SW480 (cell line): ENCODE data around the gene TSPAN9.

ENCODE experiments used
- DNase-seq: peaks from one replicate; pipeline ENCODE4 v3.0.0-alpha.2; 2016; ENCODE audit warnings: low spot score

TSPAN9 gene, protein sequence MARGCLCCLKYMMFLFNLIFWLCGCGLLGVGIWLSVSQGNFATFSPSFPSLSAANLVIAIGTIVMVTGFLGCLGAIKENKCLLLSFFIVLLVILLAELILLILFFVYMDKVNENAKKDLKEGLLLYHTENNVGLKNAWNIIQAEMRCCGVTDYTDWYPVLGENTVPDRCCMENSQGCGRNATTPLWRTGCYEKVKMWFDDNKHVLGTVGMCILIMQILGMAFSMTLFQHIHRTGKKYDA

DNA sequence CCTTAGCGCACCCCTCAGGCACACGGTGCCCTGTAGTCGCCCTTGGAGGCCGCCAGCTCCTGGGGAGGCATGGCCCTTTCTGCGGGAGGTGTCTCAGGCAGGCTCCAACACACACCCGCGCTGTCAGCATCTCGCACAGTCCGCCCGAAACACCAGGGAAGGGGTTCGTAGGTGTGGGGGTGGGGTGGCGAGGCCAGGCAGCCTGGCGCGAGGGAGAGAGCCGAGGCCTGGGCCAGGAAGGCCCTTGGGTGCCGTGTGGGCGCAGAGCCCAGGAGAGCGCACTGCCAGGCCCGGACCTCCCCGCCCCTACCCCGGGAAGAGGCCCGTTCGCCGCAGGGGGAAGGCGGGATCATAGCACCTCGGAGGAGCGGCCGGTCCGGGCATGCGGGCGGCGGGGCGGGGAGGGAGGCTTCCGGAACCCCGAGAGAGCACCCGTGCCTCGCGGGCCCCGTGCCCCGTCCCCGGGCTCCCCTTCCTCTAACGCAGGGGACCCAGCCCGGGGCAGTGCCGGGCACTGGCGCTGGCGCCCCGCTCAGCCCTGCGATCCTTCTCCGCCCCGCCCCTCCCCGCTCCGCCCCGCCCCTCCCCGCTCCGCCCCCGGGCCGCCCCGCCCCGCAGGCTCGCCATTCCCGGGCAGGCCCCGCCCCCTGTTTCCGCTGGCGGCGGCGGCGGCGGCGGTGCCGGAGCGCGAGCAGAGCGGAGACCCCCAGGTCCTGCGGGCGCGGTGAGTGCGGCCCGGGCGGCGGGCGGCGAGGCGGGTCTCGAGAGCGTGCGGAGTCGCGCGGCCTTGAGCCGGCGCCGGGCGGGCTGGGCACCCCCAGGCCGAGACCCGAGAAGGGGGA lies at the start of gene TSPAN9:
TSS of gene TSPAN9 (plus strand) at position 650 of the 842 bp plus-strand sequence. CDS start 123,815 bp downstream, outside the sequence.
- DNase-seq, result peak; percentile 79

DNA sequence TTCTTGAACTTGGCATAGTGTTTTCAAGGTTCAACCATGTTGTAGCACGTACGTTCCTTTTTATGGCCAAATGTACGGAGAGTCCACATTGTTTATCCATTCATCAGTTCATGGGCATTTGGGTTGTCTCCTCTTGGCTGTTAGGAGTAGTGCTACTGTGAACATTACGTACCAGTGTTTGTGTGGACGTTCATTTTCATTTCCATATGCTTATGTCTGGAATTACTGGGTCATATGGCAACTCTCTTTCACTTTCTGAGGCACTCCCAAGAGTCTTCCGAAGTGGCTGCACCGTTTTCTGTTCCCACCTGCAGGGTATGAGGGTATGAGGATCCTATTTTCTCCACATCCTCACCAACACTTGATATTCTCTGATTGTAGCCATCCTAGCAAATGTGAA lies 49.1 kb upstream of the TSPAN9 start:
- no peak for DNase-seq

DNA sequence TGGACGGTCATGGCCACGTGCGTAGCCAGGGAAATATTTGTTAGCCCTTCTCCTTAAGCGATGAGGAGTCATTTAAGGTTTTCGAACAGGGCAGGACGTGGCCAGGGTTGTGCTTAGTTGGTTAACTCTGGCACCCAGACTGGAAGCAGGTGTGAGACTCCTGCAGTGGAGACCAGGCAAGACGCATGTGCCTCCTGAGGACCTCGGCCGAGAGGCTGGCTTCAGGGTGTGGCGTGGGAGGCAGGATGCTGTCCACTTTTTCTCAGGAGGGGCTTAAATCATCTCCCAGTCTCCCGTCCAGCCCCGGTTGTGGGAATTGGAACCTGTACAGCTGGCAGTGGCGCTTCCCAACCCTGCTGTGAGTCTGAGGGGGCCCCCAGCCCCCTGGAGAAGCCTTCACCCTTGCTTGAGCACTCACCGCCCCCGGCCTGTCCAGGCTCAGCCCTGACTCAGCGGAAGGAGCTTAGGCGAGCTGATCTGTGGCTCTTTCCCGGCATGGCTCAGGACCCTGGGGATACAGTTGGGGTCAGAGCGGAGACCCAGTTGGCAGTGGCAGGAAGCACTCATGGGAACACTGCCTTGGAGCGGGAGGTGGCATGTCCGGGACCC lies 46.3 kb upstream of the TSPAN9 start:
- no peak for DNase-seq

DNA sequence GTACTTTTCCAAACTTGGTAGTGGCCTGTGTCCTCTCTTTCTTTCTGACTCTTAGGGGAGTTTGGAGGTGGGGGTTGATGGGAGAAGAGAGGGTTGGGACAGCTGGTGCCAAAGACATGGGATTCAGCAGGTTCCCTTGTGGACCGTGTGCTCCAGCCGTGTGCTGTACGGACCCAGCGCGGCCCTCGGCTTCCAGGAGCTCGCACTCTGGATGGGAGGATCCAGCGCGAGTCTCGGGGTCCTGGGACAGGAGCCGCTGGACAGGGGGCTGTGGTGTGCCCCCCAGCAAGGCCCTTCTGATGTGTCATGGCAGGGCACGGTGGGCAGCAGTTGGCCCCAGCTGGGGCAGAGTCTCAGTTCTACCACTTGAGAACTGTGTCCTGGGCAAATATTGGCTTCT lies 45.0 kb upstream of the TSPAN9 start:
- DNase-seq, result no peak

DNA sequence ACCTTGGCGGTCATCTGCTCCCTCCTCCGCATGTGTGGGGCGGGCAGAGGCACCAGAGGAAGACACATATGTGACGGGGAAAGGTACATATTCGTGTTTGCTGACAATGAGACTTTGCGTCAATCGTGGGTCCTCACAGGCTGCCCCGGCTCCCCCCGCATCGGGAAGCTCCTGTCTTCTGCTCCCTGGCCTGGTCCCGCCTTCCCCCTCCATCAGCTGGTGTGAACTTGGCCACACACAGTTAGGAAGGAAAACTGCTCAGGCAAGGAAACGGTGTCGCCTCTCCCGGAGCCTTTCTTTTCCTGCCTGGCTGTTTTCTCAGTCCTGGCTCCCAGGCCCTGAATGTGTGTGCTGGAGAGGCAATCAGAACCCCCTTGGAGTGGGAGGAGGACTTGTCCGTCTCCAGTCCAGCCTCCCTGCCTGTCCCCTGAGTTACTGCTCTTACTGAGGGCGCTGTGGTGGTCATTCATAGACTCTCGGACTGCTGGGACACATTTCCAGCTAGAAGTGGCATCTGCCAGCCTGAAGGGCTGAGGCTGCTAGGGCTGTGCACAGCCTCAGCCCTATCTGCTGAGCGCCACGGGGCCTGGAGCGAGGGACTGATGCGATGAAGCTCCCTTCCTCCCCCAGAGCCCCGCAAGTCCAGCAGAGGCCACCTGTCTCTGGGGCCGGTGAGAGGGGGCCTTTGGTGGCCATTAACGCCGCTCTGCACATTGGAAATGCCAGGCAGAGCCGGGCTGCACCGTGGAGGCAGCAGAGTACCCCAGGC lies 44.2 kb upstream of the TSPAN9 start:
- DNase-seq, result no peak

DNA sequence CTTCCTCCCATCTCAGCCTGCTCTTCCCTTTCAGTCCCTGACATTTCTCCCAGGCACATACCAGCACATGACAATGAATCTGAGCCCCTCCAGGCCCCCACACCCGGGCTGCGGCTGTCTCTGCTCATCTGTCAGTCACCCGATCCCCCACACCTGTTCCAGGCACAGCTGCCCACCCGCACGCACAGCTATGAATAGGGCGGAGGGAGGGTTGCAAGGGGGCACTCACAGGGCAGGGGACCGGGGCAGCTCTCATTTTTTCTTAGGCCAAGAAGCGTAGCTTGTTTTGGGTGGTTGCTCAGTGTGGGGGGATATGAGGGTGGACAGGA lies 43.7 kb upstream of the TSPAN9 start:
- DNase-seq, result no peak

DNA sequence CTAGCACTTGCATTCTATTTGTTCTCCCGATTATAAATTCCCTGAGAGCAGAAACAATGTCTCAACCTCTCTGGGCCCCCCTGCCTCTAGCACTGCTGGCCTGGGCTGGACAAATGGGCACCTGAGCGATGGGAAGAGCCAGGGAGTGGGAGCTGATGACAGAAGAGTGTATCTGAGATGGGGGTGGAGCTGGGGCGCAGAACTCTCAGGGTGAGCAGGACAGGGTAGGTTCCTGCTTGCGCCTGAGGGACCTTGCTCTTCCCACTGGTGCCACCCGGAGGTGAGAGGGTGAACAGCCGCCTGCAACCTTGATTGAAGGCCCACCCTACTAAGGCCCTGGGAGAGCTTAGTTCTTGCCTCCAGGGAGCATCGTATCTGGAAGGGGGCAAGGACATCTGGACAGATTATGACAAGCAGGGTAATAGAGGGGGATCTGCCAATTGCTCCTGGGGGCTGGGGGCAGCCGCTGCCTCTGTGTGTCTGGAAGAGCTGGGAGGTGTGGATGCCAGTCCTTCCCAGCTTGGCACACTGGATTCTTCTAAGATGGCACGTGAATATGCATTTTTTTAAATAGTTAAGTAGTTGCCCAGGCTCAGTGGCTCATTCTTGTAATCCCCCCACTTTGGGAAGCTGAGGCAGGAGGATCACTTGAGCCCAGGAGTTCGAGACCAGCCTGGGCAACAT lies 43.0 kb upstream of the TSPAN9 start:
- peak; percentile 67 for DNase-seq

DNA sequence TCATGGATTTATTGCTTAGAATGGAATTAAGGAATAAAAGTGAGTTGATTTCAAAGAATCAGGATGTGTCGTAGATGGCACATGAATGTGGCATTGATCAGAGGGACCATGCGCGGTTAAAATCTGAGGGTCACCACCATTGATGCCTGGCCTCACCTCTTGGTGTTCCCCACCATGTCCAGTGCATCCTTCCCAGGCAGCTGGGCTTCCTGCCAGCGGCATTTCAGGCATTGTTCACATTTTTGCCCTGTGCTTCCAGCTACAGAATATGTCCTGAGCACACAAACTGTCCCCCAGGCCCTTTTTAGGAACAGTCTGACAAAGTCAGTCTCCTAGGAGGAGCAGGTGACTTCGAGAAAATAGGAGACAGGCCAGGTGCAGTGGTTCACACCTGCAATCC lies 42.0 kb upstream of the TSPAN9 start:
- no peak for DNase-seq

DNA sequence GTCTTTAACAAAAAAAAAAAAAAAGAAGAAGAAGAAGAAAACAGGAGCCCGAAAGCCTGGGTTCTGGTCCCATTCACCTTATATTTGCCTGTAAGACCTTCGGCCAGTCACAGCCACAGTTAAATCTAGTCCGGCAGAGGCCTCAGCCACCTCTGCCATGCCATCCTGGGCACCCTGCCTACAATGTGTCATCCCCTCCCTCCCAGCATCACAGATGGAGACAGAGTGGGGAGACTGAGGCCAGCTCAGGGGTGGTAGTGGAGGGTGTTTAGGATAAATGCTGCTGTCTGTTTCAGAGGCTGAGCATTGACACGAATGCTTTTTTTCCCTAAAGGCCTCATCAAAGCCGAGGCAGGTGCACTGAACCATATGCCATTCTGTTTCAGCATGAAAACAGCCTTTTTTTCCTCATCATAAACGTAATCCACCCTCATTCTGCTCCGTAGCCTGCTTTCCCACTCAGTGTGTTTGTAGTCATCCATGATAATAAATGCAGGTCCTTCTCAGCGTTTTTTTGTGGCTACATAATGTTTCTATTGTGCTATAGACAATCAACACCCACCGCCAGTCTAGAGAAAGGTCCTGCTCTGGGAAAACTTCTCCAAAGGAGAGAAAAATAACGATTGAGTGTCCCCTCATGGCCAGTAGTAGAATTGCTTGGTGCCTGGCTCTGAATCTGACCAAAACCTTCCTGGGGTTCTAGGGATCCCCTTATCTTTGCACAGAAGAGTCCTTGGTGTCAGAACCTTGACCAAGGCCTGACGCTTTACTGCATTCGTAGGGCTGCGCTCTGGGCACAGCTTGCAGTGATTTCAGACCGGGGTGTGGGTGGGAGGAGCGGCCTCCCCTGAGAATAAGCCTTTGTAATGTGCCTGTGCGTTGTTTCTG lies 41.1 kb upstream of the TSPAN9 start:
- peak; percentile 30 for DNase-seq

DNA sequence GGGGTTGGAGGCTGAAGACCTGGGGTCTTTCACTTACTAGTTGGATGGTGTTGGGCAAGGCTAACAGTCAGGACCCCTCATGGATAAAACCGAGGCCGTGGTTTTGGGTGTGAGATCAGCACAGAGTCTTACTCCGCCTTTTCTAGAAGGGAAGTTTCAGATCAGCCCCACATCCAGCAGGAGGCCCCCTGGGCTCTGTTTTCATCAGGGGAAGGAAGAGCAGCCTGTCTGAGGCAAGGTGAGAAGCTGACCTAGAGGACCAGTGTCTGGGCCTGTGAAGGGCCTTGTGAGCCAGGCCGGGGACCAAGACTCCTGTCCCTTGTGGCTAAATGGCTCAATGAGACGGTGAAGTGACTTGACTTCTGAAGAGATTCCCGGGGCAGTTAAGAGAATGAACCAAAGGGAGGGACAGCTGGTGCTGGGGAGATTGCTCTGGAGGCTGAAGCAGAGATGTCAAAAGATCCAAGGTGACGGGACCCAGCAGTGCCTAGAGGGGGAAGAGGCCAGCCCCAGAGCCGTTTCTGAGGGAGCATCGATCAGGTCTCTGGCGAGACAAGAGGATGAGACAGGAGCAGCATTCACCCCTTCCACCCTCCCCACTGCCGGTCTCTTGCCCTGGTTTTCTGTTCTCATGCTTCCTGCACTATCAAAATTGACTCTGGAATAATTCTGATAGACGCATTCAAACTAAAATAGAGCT lies 40.1 kb upstream of the TSPAN9 start:
- DNase-seq, result no peak

DNA sequence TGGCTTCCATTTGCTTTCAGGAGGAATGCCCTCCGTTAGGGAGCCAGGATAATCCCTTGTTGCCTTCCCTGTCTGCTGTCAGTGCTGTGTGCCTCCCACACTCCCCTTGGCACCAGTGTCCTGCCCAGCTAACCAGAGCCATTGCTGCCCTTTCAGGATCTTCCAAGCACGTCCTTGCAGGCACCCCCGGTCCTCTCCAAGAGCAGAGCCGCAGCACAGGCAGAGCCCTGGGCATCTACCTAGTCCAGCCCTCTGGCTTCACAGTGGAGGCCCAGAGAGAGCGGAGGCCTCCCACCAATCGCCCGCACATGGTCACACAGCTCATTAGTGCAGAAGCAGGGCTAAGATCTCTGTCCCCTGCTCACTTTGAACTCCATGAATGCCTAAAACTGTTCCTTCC lies 39.0 kb upstream of the TSPAN9 start:
- no peak for DNase-seq

DNA sequence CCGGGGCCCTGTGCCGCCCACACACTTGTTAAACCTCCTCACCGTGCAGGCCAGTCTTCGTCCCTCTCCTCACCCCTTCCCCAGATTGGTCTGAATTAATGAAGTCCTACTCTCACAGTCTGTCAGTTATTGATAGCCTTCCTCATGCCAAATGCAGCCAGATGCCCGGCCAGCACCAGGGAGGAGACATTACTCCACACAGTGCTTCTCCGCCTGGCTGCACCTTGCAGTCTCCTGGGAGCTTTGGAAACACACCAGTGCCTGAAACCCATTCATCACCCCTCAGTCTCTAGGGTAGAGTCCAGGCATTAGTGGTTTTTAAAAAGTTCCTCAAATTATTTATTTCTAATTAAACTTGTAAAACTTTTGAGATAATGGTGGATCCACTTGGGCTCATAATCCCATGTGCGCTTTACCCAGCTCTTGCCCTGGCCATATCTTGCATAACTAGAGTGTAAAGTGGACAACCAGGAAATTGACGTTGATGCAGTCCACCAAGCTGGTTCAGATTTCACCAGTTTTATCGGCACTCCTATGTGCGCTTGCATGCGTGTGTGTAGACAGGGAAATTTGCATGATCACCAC lies 38.2 kb upstream of the TSPAN9 start:
- DNase-seq, result no peak

DNA sequence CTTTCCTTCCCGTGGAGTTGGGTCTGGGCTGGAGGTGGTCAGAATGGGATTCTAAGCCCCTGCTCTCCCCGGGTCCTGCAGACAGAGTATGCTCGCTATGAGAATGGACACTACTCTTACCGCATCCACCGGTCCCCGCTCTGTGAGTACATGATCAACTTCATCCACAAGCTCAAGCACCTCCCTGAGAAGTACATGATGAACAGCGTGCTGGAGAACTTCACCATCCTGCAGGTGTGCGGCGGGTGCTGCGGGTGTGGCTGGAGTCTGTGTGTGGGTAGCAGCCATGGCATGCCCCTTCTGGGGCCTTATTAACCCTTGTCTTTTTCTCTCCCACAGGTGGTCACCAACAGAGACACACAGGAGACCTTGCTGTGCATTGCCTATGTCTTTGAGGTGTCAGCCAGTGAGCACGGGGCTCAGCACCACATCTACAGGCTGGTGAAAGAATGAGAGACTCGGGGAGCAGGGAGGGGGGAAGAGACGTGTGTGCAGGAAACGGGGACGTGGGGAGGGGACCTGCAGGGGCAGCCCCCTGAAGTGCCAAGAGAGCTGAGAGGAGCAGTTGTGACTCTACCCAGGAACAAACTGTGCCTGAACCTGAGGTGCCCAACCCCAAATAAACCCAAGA lies 37.0 kb upstream of the TSPAN9 start:
- DNase-seq, result no peak

DNA sequence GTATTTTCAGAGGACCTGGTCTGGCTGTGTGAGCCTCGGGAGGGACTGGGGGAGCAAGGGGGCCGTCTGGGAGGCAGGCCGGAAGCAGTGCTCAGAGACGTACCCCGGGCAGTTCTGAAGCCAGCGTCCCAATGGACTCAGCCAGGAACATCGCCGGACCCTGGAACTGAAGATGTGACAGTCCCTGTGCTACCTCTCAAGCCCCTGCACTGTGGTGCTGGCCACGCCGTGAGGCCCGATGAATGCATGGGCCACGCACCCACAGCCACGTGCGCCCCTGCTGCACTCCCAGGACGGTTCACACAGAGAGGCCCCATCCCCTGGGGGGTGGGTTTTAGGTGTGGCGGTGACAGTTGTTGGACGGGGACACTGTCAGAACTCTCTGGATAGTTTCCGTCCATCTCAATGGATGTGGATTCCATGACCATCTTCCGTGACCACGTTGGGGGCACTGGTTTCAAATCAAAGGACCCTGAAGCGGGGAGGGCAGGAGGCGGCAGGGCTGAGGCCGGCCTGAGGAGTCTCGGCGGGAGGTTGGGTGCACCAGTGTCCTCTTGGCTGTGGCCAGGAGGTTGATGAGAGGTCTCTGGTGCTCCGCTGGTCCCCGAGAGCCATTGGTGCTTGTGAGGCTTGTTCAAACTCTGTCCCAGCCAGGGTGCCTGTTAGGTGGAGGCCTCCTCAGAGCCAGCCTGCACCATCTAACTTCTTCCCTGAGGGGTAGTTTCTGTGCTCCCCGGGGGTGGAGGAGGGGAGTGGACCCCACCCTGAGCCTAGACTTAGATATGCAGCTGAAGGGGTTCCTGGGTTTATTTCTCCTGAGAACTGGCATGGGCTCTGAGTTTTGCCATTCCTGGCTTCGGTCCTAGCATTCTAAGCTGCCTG lies 36.3 kb upstream of the TSPAN9 start:
- no peak for DNase-seq

DNA sequence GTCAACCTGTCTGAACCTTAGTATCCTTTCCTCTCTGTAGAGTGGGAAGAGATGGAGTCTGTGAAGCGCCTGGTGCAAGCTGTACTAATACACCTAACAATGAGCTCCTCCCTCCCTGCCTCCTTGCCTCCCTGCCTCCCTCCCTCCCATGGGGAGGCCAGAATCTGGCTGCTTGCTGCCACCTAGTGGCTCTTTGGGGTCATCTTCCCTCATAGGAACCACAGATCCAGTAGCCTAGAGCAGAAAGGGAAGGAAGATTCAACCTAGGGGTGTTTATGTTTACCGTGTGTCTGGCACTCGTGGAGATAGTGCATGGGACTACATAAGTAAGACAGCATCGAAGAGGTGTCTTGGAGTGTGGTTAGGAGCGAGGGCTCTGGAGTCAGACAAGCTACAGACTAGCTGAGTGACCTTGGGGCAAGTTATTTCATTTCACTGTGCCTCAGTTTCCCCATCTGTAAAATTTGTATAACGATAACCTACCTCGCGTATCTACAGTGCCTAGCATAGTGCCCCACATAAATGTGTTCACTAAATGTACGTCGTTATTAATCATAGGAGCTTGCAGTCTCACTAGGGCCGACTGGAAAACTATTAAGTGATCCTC lies 35.5 kb upstream of the TSPAN9 start:
- peak; percentile 82 for DNase-seq

DNA sequence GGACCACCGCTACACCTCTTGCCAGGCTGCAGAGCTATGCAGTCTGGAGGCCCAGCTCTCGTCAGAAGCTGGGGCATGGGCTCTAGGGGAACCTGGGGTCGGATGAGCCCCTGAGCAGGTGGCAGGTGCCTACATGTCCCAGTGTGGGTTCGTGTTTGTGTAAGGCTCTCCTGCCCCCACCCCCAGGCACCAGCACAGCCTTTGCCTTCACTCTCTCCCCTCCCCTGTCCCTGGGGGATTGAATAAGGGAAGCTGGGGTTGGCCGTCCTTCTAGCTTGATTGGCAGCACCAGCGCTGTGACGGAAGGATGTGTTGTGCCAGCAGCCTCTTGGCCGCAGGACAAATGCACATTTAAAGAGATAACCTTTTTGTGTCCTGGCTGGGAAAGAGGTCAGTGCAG lies 34.8 kb upstream of the TSPAN9 start:
- DNase-seq, result no peak

DNA sequence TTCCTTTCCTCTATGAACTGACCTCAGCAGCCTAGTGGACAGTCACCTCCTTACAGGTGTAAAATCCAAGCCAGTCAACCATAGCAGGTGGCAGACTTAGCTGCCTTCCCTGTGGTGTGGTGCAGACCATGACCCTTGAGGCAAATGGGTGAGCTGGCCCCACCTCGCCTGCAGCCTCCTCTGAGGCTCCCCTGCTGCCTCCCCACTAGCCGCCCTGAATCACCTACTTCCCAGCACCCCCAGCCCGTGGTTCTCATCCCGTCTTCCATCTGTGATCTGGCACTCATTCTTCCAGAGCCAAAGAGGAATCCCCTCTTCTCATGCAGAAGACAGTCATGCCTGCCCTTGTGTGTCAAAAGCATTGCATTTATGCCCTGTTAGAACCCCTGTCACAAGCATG lies 34.4 kb upstream of the TSPAN9 start:
- no peak for DNase-seq

DNA sequence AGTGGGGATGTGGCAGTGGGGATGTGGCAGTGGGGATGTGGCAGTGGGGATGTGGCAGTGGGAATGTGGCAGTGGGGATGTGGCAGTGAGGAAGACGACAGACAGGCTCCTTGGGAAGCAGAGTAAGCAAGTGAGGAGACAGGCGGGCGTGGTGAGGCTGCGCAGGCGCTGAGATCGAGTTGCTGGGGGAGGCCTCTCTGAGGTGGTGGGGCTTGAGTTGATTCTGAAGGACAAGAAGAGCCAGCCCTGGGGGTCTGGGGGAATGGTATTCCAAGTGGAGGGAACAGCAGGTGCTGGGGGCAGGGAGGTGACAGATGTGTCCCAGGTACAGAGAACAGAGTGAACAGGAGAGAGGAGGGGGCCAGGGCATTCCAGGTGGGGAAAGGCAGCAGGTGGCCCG lies 33.8 kb upstream of the TSPAN9 start:
- no peak for DNase-seq
